ENCODE data around the gene ATXN1.

The ATXN1 gene

DNA sequence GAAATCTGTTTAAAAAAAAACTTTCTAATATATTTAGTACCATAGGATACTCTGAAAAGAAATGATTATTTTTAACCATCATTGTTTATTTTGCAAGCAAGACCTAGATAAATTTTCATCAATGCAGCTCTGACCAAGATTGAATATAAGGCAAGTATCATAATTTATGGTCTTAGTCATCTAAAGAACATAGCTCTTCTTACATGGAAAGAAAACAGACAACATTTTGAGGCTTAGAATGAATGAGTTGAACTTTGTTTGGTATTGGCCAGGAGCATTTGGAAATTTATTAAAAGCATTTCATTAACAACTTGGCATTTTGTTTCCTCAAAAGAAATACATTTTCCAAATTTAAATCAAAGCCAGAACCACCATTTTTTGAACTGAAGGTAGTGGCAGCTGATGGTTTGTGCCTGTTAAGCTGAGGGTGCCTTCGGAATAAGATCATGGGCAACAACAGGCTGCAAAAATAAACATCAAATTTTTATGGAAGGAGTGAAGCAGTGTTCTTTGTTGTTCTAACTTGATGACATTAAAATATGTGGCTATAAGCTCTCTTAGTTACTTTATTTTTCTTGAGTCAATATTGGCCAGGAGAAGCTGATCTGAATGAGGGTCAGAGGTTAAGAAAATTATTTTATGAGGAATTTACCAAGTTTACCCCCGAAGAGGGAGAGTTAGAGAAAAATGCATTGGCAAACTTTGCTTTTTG is 6.7 kb upstream of the ATXN1 start:
- H3K4me1 ChIP-seq (ENCODE audit: insufficient read depth, low read length) = peaks cover 57% of the 10 kb centered on the region
- H3K27ac ChIP-seq (ENCODE audit: low read depth, low read length) = peak overlapping the region; percentile 77
- no peaks in the 10 kb centered on the region for H3K36me3 ChIP-seq (ENCODE audit: insufficient read depth, low read length)
- no peaks in the 10 kb centered on the region for H3K9me3 ChIP-seq (ENCODE audit: low read length)
- H3K27me3 ChIP-seq (ENCODE audit: control insufficient read depth in 1 of 2, insufficient read depth in 2 of 2, low read length in 2 of 2) = no peaks in the 10 kb centered on the region
- H3K4me3 ChIP-seq (ENCODE audit: low read depth in 1 of 2, low read length in 2 of 2) = no peak overlapping the region
- no peak overlapping the region for H3K9ac ChIP-seq (ENCODE audit: low read length)

DNA sequence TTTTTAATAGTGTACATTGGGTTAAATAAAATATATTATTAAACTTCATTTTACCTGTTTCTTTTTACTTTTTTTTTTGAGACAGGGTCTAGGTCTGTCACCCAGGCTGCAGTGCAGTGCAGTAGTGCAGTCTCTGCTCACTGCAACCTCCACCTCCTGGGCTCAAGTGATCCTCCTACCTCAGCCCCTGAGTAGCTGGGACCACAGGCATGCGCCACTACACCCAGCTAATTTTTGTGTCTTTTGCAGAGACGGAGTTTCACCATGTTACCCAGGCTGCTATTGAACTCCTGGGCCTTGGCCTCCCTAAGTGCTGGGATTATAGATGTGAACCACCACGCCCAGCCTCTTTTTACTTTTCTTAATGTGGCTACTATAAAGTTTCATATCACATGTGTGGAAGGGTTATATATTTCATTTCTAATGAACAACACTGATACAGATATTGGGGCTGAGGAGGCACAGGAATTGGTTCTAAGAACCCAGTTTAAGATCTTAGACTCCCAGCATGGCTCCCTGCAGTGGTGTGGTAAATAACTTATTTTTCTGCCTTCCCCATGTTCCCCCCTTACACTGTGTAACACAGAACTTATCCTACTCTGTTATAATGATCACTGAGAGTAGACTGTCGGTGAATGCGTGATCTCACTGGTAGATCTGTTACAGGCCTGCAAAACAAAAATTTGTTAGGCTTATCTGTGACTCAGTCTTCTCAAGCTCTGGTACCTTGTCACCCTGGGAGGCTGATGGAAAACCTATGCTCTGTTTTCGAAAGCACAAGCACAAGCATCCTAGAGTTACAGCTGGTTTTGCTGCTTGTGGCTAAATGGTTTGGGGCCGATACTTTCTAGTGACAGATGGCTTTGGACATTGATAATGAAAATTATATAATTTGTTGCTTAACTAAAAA is 5.8 kb upstream of the ATXN1 start:
- Histone ChIP-seq H3K9ac (ENCODE audit: low read length) (no peak overlapping the region), H3K4me3 (ENCODE audit: low read depth in 1 of 2, low read length in 2 of 2) (no peak overlapping the region), H3K9me3 (ENCODE audit: low read length) (no peaks in the 10 kb centered on the region), H3K4me1 (ENCODE audit: insufficient read depth, low read length) (peaks cover 57% of the 10 kb centered on the region), H3K27me3 (ENCODE audit: control insufficient read depth in 1 of 2, insufficient read depth in 2 of 2, low read length in 2 of 2) (no peaks in the 10 kb centered on the region), H3K36me3 (ENCODE audit: insufficient read depth, low read length) (no peaks in the 10 kb centered on the region), H3K27ac (ENCODE audit: low read depth, low read length) (peak overlapping the region; percentile 9)

DNA sequence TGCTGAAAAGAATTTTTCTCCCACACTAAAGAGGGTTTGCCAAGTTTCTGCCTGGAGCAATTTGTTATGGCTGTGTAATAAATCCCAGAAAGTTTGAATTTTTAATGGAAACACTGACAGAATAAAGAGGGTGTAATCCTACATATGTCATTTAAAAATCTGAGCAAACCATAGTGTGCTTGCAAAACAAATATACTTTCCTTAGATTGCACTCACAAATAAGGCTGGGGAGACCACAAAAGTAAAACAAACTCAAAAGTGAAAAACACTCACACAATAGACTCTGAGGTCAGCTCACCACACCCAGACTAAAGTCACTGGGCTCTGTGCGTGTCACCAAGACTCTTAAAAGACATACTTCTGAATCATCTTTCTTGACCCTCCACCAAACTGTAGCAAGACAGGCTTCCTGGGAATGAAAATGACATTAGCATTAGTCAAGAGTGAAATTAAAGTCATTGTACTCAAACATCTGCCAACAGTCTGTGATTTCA is 4.8 kb upstream of the ATXN1 start:
- H3K27me3 ChIP-seq (ENCODE audit: control insufficient read depth in 1 of 2, insufficient read depth in 2 of 2, low read length in 2 of 2) = no peaks in the 10 kb centered on the region
- H3K36me3 ChIP-seq (ENCODE audit: insufficient read depth, low read length) = no peaks in the 10 kb centered on the region
- peaks cover 54% of the 10 kb centered on the region for H3K4me1 ChIP-seq (ENCODE audit: insufficient read depth, low read length)
- H3K9me3 ChIP-seq (ENCODE audit: low read length) = no peaks in the 10 kb centered on the region
- H3K4me3 ChIP-seq (ENCODE audit: low read depth in 1 of 2, low read length in 2 of 2) = no peak overlapping the region
- H3K9ac ChIP-seq (ENCODE audit: low read length) = no peak overlapping the region
- H3K27ac ChIP-seq (ENCODE audit: low read depth, low read length) = no peak overlapping the region

DNA sequence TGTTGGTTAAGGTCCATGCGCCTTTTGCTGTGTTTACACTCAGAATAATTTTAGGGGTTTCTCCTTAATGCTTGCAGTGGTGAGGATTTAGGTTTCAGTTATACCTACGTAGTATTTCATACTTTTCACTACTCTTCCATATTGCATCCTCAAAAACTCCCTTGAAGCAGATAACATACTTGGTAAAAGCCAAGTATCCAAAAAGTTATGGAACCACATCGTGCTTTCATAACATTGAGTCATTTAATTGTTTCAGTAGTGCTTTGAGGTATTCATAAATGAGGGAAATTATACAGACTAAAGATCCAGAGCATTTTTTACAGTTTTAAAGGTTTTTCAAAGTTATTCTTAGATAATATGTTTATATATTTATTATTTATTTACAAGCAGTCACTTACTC is 4.0 kb upstream of the ATXN1 start:
- no peaks in the 10 kb centered on the region for H3K27me3 ChIP-seq (ENCODE audit: control insufficient read depth in 1 of 2, insufficient read depth in 2 of 2, low read length in 2 of 2)
- peaks cover 46% of the 10 kb centered on the region for H3K4me1 ChIP-seq (ENCODE audit: insufficient read depth, low read length)
- no peak overlapping the region for H3K27ac ChIP-seq (ENCODE audit: low read depth, low read length)
- H3K4me3 ChIP-seq (ENCODE audit: low read depth in 1 of 2, low read length in 2 of 2) = no peak overlapping the region
- no peaks in the 10 kb centered on the region for H3K36me3 ChIP-seq (ENCODE audit: insufficient read depth, low read length)
- H3K9me3 ChIP-seq (ENCODE audit: low read length) = no peaks in the 10 kb centered on the region
- H3K9ac ChIP-seq (ENCODE audit: low read length) = no peak overlapping the region

DNA sequence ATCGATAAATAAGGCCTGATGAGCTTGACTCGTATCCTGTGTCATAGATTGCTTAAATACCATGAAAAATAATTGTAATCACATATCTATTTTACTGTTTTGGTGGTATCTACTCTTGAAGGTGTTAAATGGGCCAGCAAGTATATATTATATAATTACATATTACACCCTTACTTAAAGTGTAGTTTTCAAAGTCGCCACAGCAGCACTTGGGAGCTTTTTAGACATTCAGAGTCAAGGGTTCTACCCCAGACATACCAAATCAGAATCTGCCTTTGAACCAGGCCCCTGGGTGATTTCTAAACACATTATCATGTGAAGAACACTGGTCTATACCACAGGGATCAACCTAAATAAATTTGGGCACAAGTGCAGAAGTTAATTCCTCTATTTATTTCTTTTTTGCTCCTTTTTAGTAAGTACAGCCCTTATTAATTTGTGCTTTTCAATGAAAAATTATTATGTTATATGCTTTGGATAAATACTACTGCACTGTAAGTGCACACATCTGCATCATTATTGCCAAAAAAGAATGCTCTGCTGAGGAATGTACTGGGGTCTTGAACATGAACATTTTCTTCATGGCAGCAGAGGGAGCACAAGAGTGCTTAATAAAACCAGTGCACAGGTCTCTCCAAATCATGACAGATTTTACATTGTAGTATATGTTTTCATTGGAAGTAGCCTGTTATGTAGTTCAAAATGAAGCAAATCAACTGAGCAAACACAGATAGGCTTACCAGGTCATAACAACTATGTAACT is 3.1 kb upstream of the ATXN1 start:
- Histone ChIP-seq H3K9me3 (ENCODE audit: low read length) (no peaks in the 10 kb centered on the region), H3K27me3 (ENCODE audit: control insufficient read depth in 1 of 2, insufficient read depth in 2 of 2, low read length in 2 of 2) (no peaks in the 10 kb centered on the region), H3K27ac (ENCODE audit: low read depth, low read length) (peak overlapping the region; percentile 38), H3K4me3 (ENCODE audit: low read depth in 1 of 2, low read length in 2 of 2) (no peak overlapping the region), H3K4me1 (ENCODE audit: insufficient read depth, low read length) (peaks cover 38% of the 10 kb centered on the region), H3K9ac (ENCODE audit: low read length) (no peak overlapping the region), H3K36me3 (ENCODE audit: insufficient read depth, low read length) (no peaks in the 10 kb centered on the region)

- H3K4me1 ChIP-seq (ENCODE audit: insufficient read depth, low read length) = peaks cover 36% of the 10 kb centered on the region
- H3K9ac ChIP-seq (ENCODE audit: low read length) = peak overlapping the region; percentile 87
- no peaks in the 10 kb centered on the region for H3K36me3 ChIP-seq (ENCODE audit: insufficient read depth, low read length)
- peak overlapping the region; percentile 55 for H3K27ac ChIP-seq (ENCODE audit: low read depth, low read length)
- peak overlapping the region; percentile 48 to 95 for H3K4me3 ChIP-seq (ENCODE audit: low read depth in 1 of 2, low read length in 2 of 2)
- H3K27me3 ChIP-seq (ENCODE audit: control insufficient read depth in 1 of 2, insufficient read depth in 2 of 2, low read length in 2 of 2) = no peaks in the 10 kb centered on the region
- no peaks in the 10 kb centered on the region for H3K9me3 ChIP-seq (ENCODE audit: low read length)
Measured at GRCh38 chr6:16762550-16763477, 1.6 kb upstream of the ATXN1 start.

DNA sequence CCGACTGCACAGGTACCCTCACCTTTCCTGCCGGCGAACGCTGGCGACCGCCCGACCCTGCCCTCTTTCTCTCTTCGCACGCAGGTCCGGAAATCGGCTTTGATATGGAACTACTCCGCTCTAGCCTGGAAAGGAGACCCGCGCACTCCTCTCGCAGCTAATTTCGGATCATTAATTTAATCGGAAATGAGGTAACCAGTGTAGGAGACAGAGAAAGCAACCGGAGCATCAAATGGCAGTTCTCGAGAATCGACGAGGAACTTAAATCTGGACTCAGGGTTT is 949 bp upstream of the ATXN1 start:
- Histone ChIP-seq H3K36me3 (ENCODE audit: insufficient read depth, low read length) (no peaks in the 10 kb centered on the region), H3K9me3 (ENCODE audit: low read length) (no peaks in the 10 kb centered on the region), H3K4me1 (ENCODE audit: insufficient read depth, low read length) (peaks cover 33% of the 10 kb centered on the region), H3K4me3 (ENCODE audit: low read depth in 1 of 2, low read length in 2 of 2) (peak overlapping the region; percentile 48 to 95), H3K27ac (ENCODE audit: low read depth, low read length) (peak overlapping the region; percentile 55), H3K27me3 (ENCODE audit: control insufficient read depth in 1 of 2, insufficient read depth in 2 of 2, low read length in 2 of 2) (no peaks in the 10 kb centered on the region), H3K9ac (ENCODE audit: low read length) (peak overlapping the region; percentile 87)

DNA sequence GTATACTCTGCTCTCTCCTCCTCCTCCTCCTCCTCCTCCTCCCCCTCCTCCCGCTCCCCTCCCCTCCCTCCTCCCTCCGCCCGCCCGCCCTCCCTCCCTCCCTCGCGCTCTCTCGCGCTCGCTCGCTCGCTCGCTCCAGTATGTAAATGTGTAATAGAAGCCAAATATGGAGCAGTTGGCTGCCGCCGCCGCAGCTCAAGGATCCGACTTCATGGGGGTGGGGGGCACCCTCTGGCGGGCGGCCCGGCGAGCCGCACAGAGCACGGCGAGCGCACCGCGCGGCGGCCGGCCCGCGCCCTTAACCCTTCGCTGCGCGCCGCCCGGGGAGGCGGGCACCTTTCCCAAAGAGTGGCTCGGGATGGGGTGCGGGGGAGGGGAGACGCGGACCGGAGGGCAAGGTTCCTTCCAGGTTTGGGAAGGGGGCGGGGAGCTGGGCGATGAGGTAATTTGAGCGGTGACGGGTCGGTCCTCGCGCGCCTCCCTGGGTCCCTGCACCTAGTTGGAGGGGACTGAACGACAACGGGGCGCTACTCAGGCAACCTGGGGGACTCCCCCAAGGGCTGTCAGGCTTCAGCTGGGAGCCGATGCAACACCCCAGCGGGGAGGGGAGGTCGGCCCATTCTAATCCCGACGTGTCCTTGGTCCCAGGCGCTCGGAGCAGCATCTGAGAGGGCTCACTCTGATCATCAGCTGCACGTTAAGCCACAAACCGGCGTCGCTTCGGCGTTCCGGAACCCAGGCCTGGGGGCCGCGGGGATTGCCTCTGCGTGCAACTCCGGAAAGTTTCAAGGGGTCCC is 409 bp upstream of the ATXN1 start:
- peak overlapping the region; percentile 97 for H3K9ac ChIP-seq (ENCODE audit: low read length)
- H3K27me3 ChIP-seq (ENCODE audit: control insufficient read depth in 1 of 2, insufficient read depth in 2 of 2, low read length in 2 of 2) = no peaks in the 10 kb centered on the region
- peaks cover 35% of the 10 kb centered on the region for H3K4me1 ChIP-seq (ENCODE audit: insufficient read depth, low read length)
- peak overlapping the region; percentile 55 for H3K27ac ChIP-seq (ENCODE audit: low read depth, low read length)
- no peaks in the 10 kb centered on the region for H3K36me3 ChIP-seq (ENCODE audit: insufficient read depth, low read length)
- H3K4me3 ChIP-seq (ENCODE audit: low read depth in 1 of 2, low read length in 2 of 2) = peak overlapping the region; percentile 86 to 98
- H3K9me3 ChIP-seq (ENCODE audit: low read length) = no peaks in the 10 kb centered on the region

DNA sequence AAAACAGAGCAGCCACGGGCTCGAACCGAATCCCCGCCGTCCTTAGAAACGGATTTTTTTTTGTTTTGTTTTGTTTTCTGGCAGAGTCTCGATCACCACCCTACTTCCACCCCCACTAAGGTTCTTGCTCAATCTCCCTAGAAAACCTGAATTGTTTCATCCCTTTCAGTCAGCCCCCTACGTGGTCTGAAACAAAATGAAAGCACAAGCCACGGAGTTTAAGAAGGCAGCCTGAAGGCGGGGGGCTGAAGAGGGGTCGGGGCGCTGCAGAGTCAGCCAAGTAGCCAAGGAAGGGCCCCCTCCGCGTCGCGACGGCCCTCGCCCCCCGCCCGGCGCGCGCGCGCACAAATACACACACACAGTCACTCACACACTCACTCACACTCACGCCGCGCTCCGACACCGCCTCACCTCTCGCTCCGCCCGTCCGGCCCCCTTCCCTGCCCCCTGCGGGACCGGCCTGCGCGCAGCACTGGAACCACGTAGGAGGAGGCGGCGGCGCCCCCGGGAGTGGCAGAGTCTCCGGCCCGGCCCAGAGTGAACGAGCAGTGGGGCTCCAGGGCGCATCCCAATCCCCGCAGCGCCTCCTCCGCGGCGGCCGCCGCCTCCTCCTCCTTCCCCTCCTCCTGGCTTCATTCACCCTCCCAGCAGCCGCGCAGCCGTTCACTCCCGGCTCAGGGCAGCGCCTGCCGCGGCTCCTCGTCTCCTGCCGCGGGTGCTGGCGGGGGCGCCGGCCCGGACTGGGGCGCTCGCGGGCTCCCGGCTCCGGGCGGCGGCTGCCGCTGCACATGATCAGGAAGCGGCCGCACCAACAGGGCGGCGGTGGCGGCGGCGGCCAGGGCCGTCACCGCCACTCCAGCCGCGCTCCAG is 1.4 kb downstream of the ATXN1 start:
- peak overlapping the region; percentile 83 to 98 for H3K4me3 ChIP-seq (ENCODE audit: low read depth in 1 of 2, low read length in 2 of 2)
- H3K9ac ChIP-seq (ENCODE audit: low read length) = peak overlapping the region; percentile 94
- H3K9me3 ChIP-seq (ENCODE audit: low read length) = no peaks in the 10 kb centered on the region
- H3K27me3 ChIP-seq (ENCODE audit: control insufficient read depth in 1 of 2, insufficient read depth in 2 of 2, low read length in 2 of 2) = no peaks in the 10 kb centered on the region
- H3K36me3 ChIP-seq (ENCODE audit: insufficient read depth, low read length) = no peaks in the 10 kb centered on the region
- H3K4me1 ChIP-seq (ENCODE audit: insufficient read depth, low read length) = peaks cover 41% of the 10 kb centered on the region
- H3K27ac ChIP-seq (ENCODE audit: low read depth, low read length) = peak overlapping the region; percentile 93
